8988T (cell line): ENCODE measurements around the gene DNAI1.
A peak's percentile ranks its signal among the peaks of the same experiment; 100 is the strongest.
"Not testable (repeated sequence)": the region's sequence is repeated elsewhere in the genome, so short reads cannot be mapped to it uniquely, and the experiment has no call there.

Experiments used
- DNase-seq: peaks from one replicate; pipeline ENCODE4 v3.0.0; 2011

The DNAI1 gene

GRCh38 chr9:34458013-34458958, at the start of gene DNAI1, which contains the start of gene FAM219A:
Gene DNAI1, plus strand, starts transcription at chr9:34458805. Its CDS starts 201 bp downstream, at chr9:34459006.
Gene FAM219A, minus strand, starts transcription at chr9:34458570. Its CDS starts 307 bp downstream, at chr9:34458263.
- peak; percentile 99 for DNase-seq

- no peak for DNase-seq
Observed at GRCh38 chr9:34409154-34409553, 49.5 kb upstream of the DNAI1 start.

- no peak for DNase-seq
Observed at GRCh38 chr9:34412336-34412735, 46.3 kb upstream of the DNAI1 start.

GRCh38 chr9:34413231-34413852, 45.3 kb upstream of the DNAI1 start:
- DNase-seq, result peak; percentile 35

DNA sequence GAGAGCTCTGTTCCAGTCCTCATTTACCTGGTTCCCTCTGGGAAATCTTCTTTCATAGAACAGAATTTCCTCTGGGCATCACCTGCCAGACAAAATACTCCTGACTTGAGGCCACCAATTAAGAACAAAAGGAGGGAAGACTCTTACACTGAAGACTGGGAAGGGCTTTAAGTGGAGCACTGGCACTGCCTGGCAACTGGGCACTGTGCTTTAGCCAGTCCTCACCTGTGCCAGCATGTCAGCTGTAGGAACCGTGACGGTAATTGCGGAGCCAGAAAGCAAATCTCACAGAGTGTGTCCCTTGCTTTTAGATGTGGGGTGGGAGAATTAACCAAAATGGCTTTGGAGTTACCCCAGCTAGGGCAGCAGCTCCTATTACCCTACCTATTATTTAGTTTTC, 40.9 kb upstream of the DNAI1 start:
- DNase-seq, result no peak

DNA sequence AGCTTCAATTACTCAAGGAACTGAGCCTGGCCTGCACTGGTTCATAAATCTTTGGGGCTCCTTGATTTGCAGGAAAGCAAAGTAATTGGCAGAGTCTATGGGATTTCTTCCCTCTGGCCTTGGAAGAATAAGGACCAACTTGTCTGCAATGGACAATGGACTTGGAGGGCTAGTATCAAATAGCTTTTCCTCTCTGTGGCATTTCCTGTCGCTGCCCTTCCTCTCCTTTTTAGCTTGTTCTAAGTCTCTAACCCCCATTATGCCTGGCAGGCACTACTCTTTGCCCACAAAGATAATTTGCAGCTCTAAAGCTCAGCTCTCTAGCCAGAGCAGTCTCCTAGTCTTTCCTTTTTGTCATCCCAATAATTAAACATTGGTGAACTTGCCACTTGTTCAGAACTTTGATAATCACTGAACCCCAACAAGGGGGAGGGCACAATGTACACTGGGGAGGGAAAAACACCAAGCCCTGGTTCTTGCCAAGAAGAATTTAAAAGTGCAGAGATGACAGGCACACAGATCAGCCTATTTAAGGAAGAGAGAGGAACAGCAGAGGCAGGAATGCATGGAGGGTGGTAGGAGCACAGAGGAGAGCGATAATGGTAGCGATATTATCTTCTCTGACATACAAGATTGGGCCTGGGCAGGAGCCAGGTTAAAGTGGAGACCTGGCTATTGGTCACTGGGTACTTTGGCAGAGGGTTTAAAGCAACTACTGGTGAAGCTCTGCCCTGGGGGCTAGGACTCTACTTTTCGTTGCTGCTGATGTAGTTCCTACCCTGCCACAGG, 38.7 kb upstream of the DNAI1 start:
- no peak for DNase-seq

DNA sequence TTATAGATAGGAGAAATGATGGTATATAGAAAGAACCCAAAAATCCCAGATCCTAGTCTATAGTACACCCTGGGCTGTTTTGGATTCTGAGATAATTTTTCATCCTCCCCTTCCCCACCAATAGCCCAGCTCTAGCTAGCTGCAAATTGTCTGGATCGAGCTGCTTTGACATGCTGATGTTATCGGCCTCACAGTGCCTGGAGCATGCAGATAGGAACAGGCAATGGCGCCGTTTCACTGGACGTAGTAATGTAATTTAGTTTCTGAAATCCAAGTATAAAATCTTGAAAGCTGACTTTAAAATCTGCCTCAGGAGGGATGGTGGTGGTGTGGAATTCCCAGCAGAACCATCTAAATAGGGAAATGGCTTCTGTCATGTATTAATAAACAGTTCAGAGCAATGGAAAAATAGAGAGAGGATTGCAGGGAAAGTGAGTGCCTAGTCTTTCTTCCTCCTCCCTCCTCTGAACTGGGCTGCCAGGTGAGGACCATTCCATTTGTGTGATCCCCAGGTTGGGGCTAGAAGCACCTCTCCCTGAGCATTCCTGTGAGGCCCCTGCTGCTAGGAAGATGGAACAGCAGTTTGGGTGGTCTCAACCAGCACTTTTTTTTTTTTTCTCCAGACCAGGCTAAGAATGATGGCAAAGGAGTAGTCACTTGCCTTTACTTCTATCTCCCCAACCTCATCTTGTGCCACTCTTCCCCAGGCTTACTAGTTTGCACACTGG, 32.1 kb upstream of the DNAI1 start:
- no peak for DNase-seq

DNA sequence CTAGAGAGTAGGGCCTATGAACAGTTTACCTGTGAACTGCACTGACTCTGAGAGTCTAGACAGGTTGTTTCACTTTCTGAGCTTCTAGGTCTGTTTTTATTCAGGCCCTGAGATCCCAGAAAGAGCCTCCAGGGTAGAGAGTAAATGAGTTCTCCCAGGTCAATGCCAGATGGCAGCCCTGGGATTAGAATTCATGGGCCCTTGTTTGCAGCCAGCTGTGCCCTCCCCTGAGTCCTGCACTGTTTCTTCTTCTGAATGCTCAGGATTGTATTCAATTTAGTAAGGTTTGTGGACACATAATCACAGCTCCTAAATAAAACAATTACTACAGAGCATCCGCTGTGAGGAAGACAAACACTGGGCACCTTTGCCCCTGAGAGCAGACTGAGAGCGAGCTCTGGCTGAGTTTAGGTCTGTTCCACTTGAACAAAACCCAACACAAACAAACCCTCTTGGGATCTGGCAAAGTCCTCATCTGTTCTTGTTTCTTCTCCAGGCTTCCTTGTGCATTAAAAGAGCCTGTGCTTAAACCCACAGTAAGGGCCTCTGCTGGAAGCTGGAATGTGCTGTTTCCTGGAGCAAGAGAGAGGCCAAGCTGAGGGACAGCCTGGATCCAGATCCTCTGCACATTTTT, 30.2 kb upstream of the DNAI1 start:
- DNase-seq, result no peak

DNA sequence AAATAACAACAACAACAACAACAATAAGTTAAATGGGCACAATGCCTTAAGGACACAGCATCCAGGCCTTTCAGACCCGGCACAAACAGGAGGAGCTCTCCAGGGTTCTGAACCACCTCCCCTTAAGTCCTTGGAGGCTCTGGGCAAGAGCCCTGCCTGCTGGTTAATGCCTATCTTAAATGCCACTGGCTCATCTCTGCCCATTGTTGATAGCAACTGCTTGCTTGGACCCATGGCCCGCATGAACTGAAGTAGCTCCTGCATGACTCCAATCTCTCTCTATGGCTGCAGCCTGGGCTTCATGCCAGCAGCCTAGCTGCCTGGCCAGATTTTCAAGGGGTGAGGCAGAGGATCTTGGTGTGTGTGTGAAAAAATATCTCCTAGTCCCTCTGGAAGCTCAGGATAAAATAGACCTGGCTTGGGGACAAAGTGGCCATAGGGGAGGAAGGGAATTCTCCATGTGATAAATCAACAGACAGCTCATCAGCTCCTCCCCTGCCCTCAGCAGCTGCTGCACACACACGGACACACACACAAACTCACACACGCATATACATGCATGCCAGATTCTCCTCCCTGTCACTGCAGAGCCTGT, 27.7 kb upstream of the DNAI1 start:
- DNase-seq, result no peak

DNA sequence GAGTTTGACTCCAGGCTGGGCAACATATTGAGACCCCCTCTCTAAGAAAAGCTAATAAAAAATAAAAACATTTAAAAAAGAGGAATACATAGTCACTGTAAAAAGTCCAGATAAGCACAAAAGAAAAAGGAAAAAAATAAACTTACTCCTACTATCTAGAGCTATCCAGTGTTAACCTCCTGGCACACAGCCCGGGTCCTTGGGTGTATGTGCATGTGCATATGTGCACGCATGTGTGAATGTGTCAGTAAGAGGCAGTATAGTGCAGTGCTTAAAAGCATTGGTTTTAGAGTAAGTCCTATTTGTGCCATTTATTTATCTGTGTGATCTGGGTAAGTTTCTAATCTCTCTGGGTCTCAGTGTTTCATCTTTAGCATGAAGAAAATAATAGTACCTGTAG, 26.9 kb upstream of the DNAI1 start:
- DNase-seq, result no peak

GRCh38 chr9:34437006-34437925, 21.3 kb upstream of the DNAI1 start:
- no peak for DNase-seq

DNA sequence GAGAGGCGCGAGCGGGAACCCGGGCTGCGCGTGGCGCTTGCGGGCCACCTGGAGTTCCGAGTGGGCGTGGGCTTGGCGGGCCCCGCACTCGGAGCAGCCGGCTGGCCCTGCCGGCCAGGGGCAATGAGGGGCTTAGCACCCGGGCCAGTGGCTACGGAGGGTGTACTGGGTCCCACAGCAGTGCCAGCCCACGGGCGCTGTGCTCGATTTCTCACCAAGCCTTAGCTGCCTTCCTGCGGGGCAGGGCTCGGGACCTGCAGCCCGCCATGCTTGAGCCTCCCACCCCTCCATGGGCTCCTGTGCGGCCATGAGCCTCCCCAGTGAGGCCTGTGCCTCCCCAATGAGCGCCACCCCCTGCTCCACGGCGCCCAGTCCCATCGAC, 20.7 kb upstream of the DNAI1 start:
- DNase-seq, result not testable (repeated sequence)

DNA sequence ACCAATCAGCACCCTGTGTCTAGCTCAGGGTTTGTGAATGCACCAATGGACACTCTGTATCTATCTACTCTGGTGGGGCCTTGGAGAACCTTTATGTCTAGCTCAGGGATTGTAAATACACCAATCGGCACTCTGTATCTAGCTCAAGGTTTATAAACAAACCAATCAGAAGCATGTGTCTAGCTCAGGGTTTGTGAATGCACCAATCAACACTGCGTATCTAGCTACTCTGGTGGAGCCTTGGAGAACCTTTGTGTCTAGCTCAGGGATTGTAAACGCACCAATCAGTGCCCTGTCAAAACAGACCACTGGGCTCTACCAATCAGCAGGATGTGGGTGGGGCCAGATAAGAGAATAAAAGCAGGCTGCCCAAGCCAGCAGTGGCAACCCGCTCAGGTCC, 20.1 kb upstream of the DNAI1 start:
- DNase-seq, result not testable (repeated sequence)

GRCh38 chr9:34440017-34440416, 18.6 kb upstream of the DNAI1 start:
- no peak for DNase-seq

GRCh38 chr9:34442770-34443169, 15.8 kb upstream of the DNAI1 start:
- no peak for DNase-seq

GRCh38 chr9:34443533-34443932, 15.1 kb upstream of the DNAI1 start:
- DNase-seq, result no peak

- no peak for DNase-seq
Observed at GRCh38 chr9:34443976-34444375, 14.6 kb upstream of the DNAI1 start.

- DNase-seq, result no peak
Observed at GRCh38 chr9:34446468-34446891, 12.1 kb upstream of the DNAI1 start.

- DNase-seq, result no peak
Observed at GRCh38 chr9:34446951-34447350, 11.7 kb upstream of the DNAI1 start.

GRCh38 chr9:34450644-34451043, 8.0 kb upstream of the DNAI1 start:
- DNase-seq, result no peak

GRCh38 chr9:34451135-34451534, 7.5 kb upstream of the DNAI1 start:
- no peak for DNase-seq
